H1 (cell line): Measurements from ENCODE around the gene ABCC10. TPM values are rescaled to one million over a fixed set of nuclear protein-coding genes. Genes with fewer than 3 reads are reported as not detected.

ENCODE experiments used
- CTCF ChIA-PET: fragments of 300-600 bp; sonication (Branson Sonifier 250); formaldehyde crosslinking; loops from one replicate; lab custom pipeline; 2021; ENCODE audit not compliant: partially characterized antibody; lab: Charles Lee
- POLR2A ChIA-PET: fragments of 300-600 bp; sonication (Branson Sonifier 250); formaldehyde crosslinking; loops from one replicate; lab custom pipeline; 2021; ENCODE audit warnings: inconsistent platforms; ENCODE audit not compliant: partially characterized antibody; lab: Charles Lee
- DNase-seq, 2 experiments: peaks; one replicate each; pipeline versions ENCODE4 v3.0.0 to v3.0.0-alpha.2; 2010 to 2022; ENCODE audit warnings: low spot score in 2 of 2, low read depth in 1 of 2, mixed read lengths in 1 of 2
- FAIRE-seq: peaks from 2 replicates; lab custom pipeline; 2011; peaks lifted over from hg19 to GRCh38; lab: Jason Lieb, UNC
- H2AFZ ChIP-seq: 2 replicates; pipeline ENCODE4 v1.8.1; 2012; ENCODE audit warnings: low read length, inconsistent platforms
- H2AK5ac ChIP-seq: 2 replicates; pipeline ENCODE4 v1.6.1; 2013; ENCODE audit warnings: low read depth, low read length
- H2BK120ac ChIP-seq: replicated peaks from 2 replicates; pipeline ENCODE3; 2013; ENCODE audit warnings: low read depth, low read length, inconsistent platforms
- H2BK12ac ChIP-seq: 2 replicates; pipeline ENCODE4 v1.6.1; 2013; ENCODE audit warnings: low read depth, low read length
- H2BK15ac ChIP-seq: 2 replicates; pipeline ENCODE4 v1.6.1; 2013; ENCODE audit warnings: low read length
- H2BK20ac ChIP-seq: 2 replicates; pipeline ENCODE4 v1.6.1; 2013; ENCODE audit warnings: low read length
- H2BK5ac ChIP-seq: 2 replicates; pipeline ENCODE4 v1.6.1; 2013; ENCODE audit warnings: low read depth, low read length
- H3K14ac ChIP-seq: 2 replicates; pipeline ENCODE4 v1.6.1; 2013; ENCODE audit warnings: inconsistent platforms; ENCODE audit not compliant: insufficient read length
- H3K18ac ChIP-seq: 2 replicates; pipeline ENCODE4 v1.6.1; 2013; ENCODE audit warnings: low read length; ENCODE audit errors: extremely low read depth
- H3K23ac ChIP-seq: 2 replicates; pipeline ENCODE4 v1.6.1; 2013; ENCODE audit warnings: inconsistent platforms; ENCODE audit not compliant: insufficient read length
- H3K23me2 ChIP-seq: 2 replicates; pipeline ENCODE4 v1.6.1; 2013; ENCODE audit warnings: low read depth, low read length
- H3K27ac ChIP-seq: 2 replicates; pipeline ENCODE4 v1.6.1; 2011; ENCODE audit warnings: low read depth, low read length, inconsistent platforms
- H3K27me3 ChIP-seq, 4 experiments: replicated peaks in 1 of 4; 1 replicate in 1 of 4; 2 replicates in 3 of 4; pipeline versions ENCODE4 v1.6.1 to v1.8.1; 2011 to 2013; ENCODE audit warnings: low read length in 3 of 4, mild to moderate bottlenecking in 3 of 4, inconsistent platforms in 2 of 4, mixed read lengths in 2 of 4, moderate library complexity in 1 of 4; ENCODE audit not compliant: control insufficient read depth in 3 of 4, insufficient read depth in 3 of 4; ENCODE audit errors: extremely low read depth in 1 of 4
- H3K36me3 ChIP-seq, 4 experiments: 2 replicates each; pipeline versions ENCODE4 v1.6.1 to v1.8.1; 2011 to 2013; ENCODE audit warnings: mild to moderate bottlenecking in 4 of 4, low read length in 3 of 4, moderate library complexity in 2 of 4, control low read depth in 1 of 4, inconsistent platforms in 1 of 4; ENCODE audit not compliant: insufficient read depth in 4 of 4, control insufficient read depth in 2 of 4
- H3K4ac ChIP-seq: replicated peaks from 2 replicates; pipeline ENCODE3; 2013; ENCODE audit warnings: low read length, low read depth, mixed read lengths, inconsistent platforms; ENCODE audit not compliant: insufficient read length
- H3K4me1 ChIP-seq, 4 experiments: replicated peaks in 1 of 4; 1 replicate in 1 of 4; 2 replicates in 3 of 4; pipeline versions ENCODE4 v1.6.1 to v1.8.1; 2011 to 2013; ENCODE audit warnings: low read length in 3 of 4, inconsistent platforms in 2 of 4, mixed read lengths in 1 of 4; ENCODE audit not compliant: insufficient read depth in 4 of 4, control insufficient read depth in 3 of 4
- H3K4me2 ChIP-seq, 2 experiments: 2 replicates each; pipeline versions ENCODE4 v1.6.1 to v1.8.1; 2011 to 2013; ENCODE audit warnings: low read depth in 2 of 2, low read length in 2 of 2, control low read depth in 1 of 2, inconsistent platforms in 1 of 2, mild to moderate bottlenecking in 1 of 2; ENCODE audit not compliant: insufficient read depth in 1 of 2
- H3K4me3 ChIP-seq, 4 experiments: fragments of 200-600, 300-600 bp in 1 of 4; sonication (generic), shearing (Covaris generic), sonication (Bioruptor Twin) in 1 of 4; 2 replicates each; pipeline versions ENCODE4 v1.5.1 to v1.8.1; 2011 to 2016; ENCODE audit warnings: low read length in 4 of 4, low read depth in 3 of 4, control low read depth in 2 of 4, inconsistent platforms in 2 of 4, mild to moderate bottlenecking in 2 of 4, mixed read lengths in 1 of 4, moderate library complexity in 1 of 4; ENCODE audit not compliant: insufficient read depth in 2 of 4; ENCODE audit errors: extremely low read depth in 1 of 4
- H3K56ac ChIP-seq: replicated peaks from 2 replicates; pipeline ENCODE3; 2013; ENCODE audit warnings: low read depth, mild to moderate bottlenecking, mixed read lengths, low read length, inconsistent platforms; ENCODE audit not compliant: insufficient read length
- H3K79me1 ChIP-seq: 2 replicates; pipeline ENCODE4 v1.6.1; 2013; ENCODE audit warnings: low read depth, low read length, control low read depth
- H3K79me2 ChIP-seq, 2 experiments: 2 replicates each; pipeline versions ENCODE4 v1.6.1 to v1.8.1; 2012 to 2013; ENCODE audit warnings: low read length in 2 of 2, mild to moderate bottlenecking in 2 of 2, inconsistent platforms in 1 of 2; ENCODE audit not compliant: insufficient read depth in 2 of 2, control insufficient read depth in 1 of 2
- H3K9ac ChIP-seq, 4 experiments: replicated peaks in 1 of 4; 1 replicate in 1 of 4; 2 replicates in 3 of 4; pipeline versions ENCODE4 v1.6.1 to v1.8.1; 2011 to 2013; ENCODE audit warnings: low read depth in 3 of 4, low read length in 3 of 4, control low read depth in 2 of 4, mild to moderate bottlenecking in 2 of 4, moderate library complexity in 2 of 4, inconsistent platforms in 1 of 4; ENCODE audit errors: extremely low read depth in 1 of 4
- H3K9me3 ChIP-seq, 2 experiments: 2 replicates each; pipeline versions ENCODE4 v1.6.1 to v1.8.1; 2012 to 2013; ENCODE audit warnings: mild to moderate bottlenecking in 2 of 2, moderate library complexity in 2 of 2, control low read depth in 1 of 2, inconsistent platforms in 1 of 2, low read depth in 1 of 2, low read length in 1 of 2, mixed read lengths in 1 of 2; ENCODE audit not compliant: insufficient read depth in 2 of 2
- H4K20me1 ChIP-seq, 2 experiments: replicated peaks in 1 of 2; 2 replicates each; pipeline versions ENCODE3 to v1.8.1; 2011 to 2013; ENCODE audit warnings: inconsistent platforms in 2 of 2, low read length in 2 of 2, mild to moderate bottlenecking in 1 of 2; ENCODE audit not compliant: insufficient read depth in 2 of 2, control insufficient read depth in 1 of 2
- H4K5ac ChIP-seq: 2 replicates; pipeline ENCODE4 v1.6.1; 2013; ENCODE audit warnings: low read length, low read depth, mixed read lengths, inconsistent platforms; ENCODE audit not compliant: insufficient read length
- H4K8ac ChIP-seq: 2 replicates; pipeline ENCODE4 v1.8.0; 2013; ENCODE audit warnings: mild to moderate bottlenecking, moderate library complexity, low read length, inconsistent platforms; ENCODE audit not compliant: insufficient read depth; ENCODE audit errors: extremely low read depth
- H4K91ac ChIP-seq: replicated peaks from 2 replicates; pipeline ENCODE3; 2013; ENCODE audit warnings: low read length, mixed read lengths, inconsistent platforms; ENCODE audit not compliant: insufficient read length
- CHD1 ChIP-seq: IDR thresholded peaks from 2 replicates; pipeline ENCODE4 v1.6.1; 2012; ENCODE audit warnings: low read depth, low read length, improper control_type of control experiment
- CHD2 ChIP-seq: IDR thresholded peaks from 2 replicates; pipeline ENCODE4 v1.6.1; 2012; ENCODE audit warnings: low read length, improper control_type of control experiment
- EGR1 ChIP-seq: IDR thresholded peaks from 2 replicates; pipeline ENCODE4 v1.6.1; 2011; ENCODE audit warnings: low read depth, low read length, borderline replicate concordance
- EP300 ChIP-seq, 2 experiments: IDR thresholded peaks; 1 replicate in 1 of 2; 2 replicates in 1 of 2; pipeline ENCODE4 v1.6.1; 2011 to 2012; ENCODE audit warnings: low read depth in 2 of 2, low read length in 2 of 2, mild to moderate bottlenecking in 2 of 2, borderline replicate concordance in 1 of 2, inconsistent platforms in 1 of 2, moderate library complexity in 1 of 2
- EZH2 ChIP-seq: fragments of 200-600 bp; sonication (generic); IDR thresholded peaks from 2 replicates; pipeline ENCODE4 v1.7.1; 2012; ENCODE audit warnings: low read depth, mild to moderate bottlenecking, moderate library complexity, low read length, inconsistent platforms; ENCODE audit not compliant: severe bottlenecking
- HDAC2 ChIP-seq, 2 experiments: fragments of 300-600 bp in 1 of 2; sonication (generic) in 1 of 2; IDR thresholded peaks; 2 replicates each; pipeline ENCODE4 v1.6.1; 2011 to 2012; ENCODE audit warnings: low read depth in 2 of 2, low read length in 2 of 2, mild to moderate bottlenecking in 2 of 2, moderate library complexity in 2 of 2, borderline replicate concordance in 1 of 2, inconsistent platforms in 1 of 2
- JUND ChIP-seq: IDR thresholded peaks from 2 replicates; pipeline ENCODE4 v1.6.1; 2011; ENCODE audit warnings: mild to moderate bottlenecking, improper control_type of control experiment, low read length
- NRF1 ChIP-seq: IDR thresholded peaks from 2 replicates; pipeline ENCODE4 v1.6.1; 2011; ENCODE audit warnings: mild to moderate bottlenecking, low read depth, low read length, improper control_type of control experiment
- PHF8 ChIP-seq: fragments of 200-600 bp; sonication (generic); conservative IDR thresholded peaks from 2 replicates; pipeline ENCODE4 v1.7.1; 2012; ENCODE audit warnings: low read depth, mild to moderate bottlenecking, inconsistent platforms, low read length, moderate library complexity
- POLR2A ChIP-seq, 2 experiments: IDR thresholded peaks; 1 replicate in 1 of 2; 2 replicates in 1 of 2; pipeline ENCODE4 v1.6.1; 2011; ENCODE audit warnings: low read depth in 2 of 2, low read length in 2 of 2, mild to moderate bottlenecking in 2 of 2; ENCODE audit errors: control extremely low read depth in 1 of 2
- POU5F1 ChIP-seq: IDR thresholded peaks from 2 replicates; pipeline ENCODE4 v1.6.1; 2011; ENCODE audit warnings: low read depth, mild to moderate bottlenecking, low read length, moderate library complexity
- RBBP5 ChIP-seq: IDR thresholded peaks from 2 replicates; pipeline ENCODE4 v1.7.1; 2012; ENCODE audit warnings: low read depth, mild to moderate bottlenecking, inconsistent platforms, low read length, moderate library complexity, borderline replicate concordance
- RFX5 ChIP-seq: IDR thresholded peaks from 2 replicates; pipeline ENCODE4 v1.6.1; 2011; ENCODE audit warnings: low read depth, low read length, improper control_type of control experiment, borderline replicate concordance
- TAF1 ChIP-seq: IDR thresholded peaks from 2 replicates; pipeline ENCODE4 v1.6.1; 2011; ENCODE audit warnings: mild to moderate bottlenecking, low read depth, low read length
- TAF7 ChIP-seq: optimal IDR thresholded peaks from 2 replicates; pipeline ENCODE3; 2011; ENCODE audit warnings: low read depth, mild to moderate bottlenecking, inconsistent platforms, low read length, moderate library complexity, borderline replicate concordance
- WGBS, 2 experiments: shearing (Covaris generic) in 1 of 2; methylation state at CpG; one replicate each; pipeline versions ENCODE4 v1.1.6 to v1.1.7; 2013 to 2015; ENCODE audit warnings: low lambda C conversion rate in 2 of 2, mixed read lengths in 2 of 2, inconsistent platforms in 1 of 2, low coverage in 1 of 2, missing lambda C conversion rate in 1 of 2; ENCODE audit not compliant: insufficient replicate concordance in 2 of 2, insufficient coverage in 1 of 2, insufficient read length in 1 of 2; ENCODE audit errors: extremely low coverage in 1 of 2, missing lambda C conversion rate in 1 of 2; 5-methylcytosine and 5-hydroxymethylcytosine counted together
- polyA plus RNA-seq, 7 experiments: library from polyadenylated mRNA; depleted of rRNA in 3 of 7; stranded (reverse) in 5 of 7; unstranded in 2 of 7; fragments of >200 nt in 5 of 7; fragments of 200-250 nt in 2 of 7; gene quantifications; 1 replicate in 5 of 7; 2 replicates in 1 of 7; 4 replicates in 1 of 7; pipeline versions ENCODE4 v1.2.1 to v1.2.3, GENCODE V29; 2011 to 2013; ENCODE audit warnings: missing spikeins in 2 of 7, mixed read lengths in 2 of 7
- total RNA-seq: library from RNA; stranded (reverse); fragmentation: NEBNext Ultra II Directional; extraction: Animal tissue kit (Norgen Biotek cat#: 25700); gene quantifications from 2 replicates; pipeline ENCODE4 v1.2.1, GENCODE V29; 2021

The ABCC10 gene
- total and polyA plus RNA-seq, 2 of the 8 experiments (the other 6 are each of a cell fraction or from before 2014, with no cell fraction given), result 15.5 to 24.6 TPM

DNA sequence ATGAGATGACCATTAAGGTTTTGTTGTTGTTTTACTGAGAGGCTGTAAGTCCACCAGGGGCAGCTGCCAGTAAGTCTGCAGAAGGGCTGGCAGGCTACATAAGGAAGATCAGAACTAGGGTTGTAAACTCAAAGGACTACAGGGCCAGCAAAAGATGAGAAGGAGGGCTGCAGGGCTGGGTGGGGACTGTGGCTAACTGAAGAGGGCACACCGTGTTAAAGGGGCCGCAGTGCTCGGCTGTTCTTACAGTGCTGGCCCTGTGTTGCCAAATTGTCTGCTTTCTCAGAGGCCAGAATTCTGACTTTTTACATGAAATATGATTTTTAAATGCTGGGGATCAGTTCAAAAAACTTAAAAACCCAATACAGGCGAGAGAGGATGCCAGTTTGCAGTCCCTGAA, 32.4 kb upstream of the ABCC10 start:
- H3K9ac ChIP-seq, result no peak overlapping the region
- H2BK5ac ChIP-seq, result no peak overlapping the region
- H3K56ac ChIP-seq, result no peak overlapping the region
- H3K27me3 ChIP-seq, result no peaks in the 10 kb centered on the region; a peak in 2 of 7 replicates
- H4K20me1 ChIP-seq, result no peaks in the 10 kb centered on the region
- H3K4me1 ChIP-seq, result no peaks in the 10 kb centered on the region; a peak in 2 of 7 replicates
- no peak overlapping the region for H4K5ac ChIP-seq
- no peaks in the 10 kb centered on the region for H3K23me2 ChIP-seq
- no peak overlapping the region for H3K4ac ChIP-seq
- ChIA-PET POLR2A (interaction anchor here (0.6 to 1.1 kb wide), 2 partner anchors 9 to 357 kb away, joined by 3 read pairs; no protein-coding TSS in a partner anchor), CTCF (no interaction called here)
- no peak overlapping the region for H2BK20ac ChIP-seq
- H2BK15ac ChIP-seq, result no peak overlapping the region
- H2BK12ac ChIP-seq, result no peak overlapping the region
- H2BK120ac ChIP-seq, result no peak overlapping the region
- H3K4me3 ChIP-seq, result no peak overlapping the region
- H3K4me2 ChIP-seq, result no peak overlapping the region
- DNase-seq (no peak), FAIRE-seq (no peak)
- H3K36me3 ChIP-seq, result no peaks in the 10 kb centered on the region
- H4K91ac ChIP-seq, result no peak overlapping the region
- H3K27ac ChIP-seq, result no peak overlapping the region
- WGBS, 2 experiments, result 97% methylated on average over 4 of the region's 4 CpGs; no CpG with 5 or more reads in 1 of the 2 experiments
- no peak overlapping the region for H3K18ac ChIP-seq
- no peak overlapping the region for H3K23ac ChIP-seq
- no peak overlapping the region for H4K8ac ChIP-seq
- H3K14ac ChIP-seq, result no peak overlapping the region
- no peaks in the 10 kb centered on the region for H3K9me3 ChIP-seq
- no peak overlapping the region for H2AFZ ChIP-seq
- no peaks in the 10 kb centered on the region for H3K79me2 ChIP-seq
- H2AK5ac ChIP-seq, result no peak overlapping the region
- H3K79me1 ChIP-seq, result no peaks in the 10 kb centered on the region
- TF ChIP-seq NRF1 (no peak), CHD2 (no peak), TAF7 (no peak), RBBP5 (no peak), PHF8 (no peak), POU5F1 (no peak), TAF1 (no peak), EGR1 (no peak), RFX5 (no peak), HDAC2 (IDR thresholded peaks at IDR 0.05; ENCODE audit: borderline replicate concordance in 1 of 2, low read depth in 2 of 2, low read length in 2 of 2) (no peak), CHD1 (no peak), EP300 (IDR thresholded peaks at IDR 0.05; ENCODE audit: borderline replicate concordance in 1 of 2, low read depth in 2 of 2, low read length in 2 of 2) (no peak), EZH2 (no peak), POLR2A (IDR thresholded peaks at IDR 0.05; ENCODE audit: control extremely low read depth in 1 of 2, low read depth in 2 of 2, low read length in 2 of 2) (no peak), JUND (no peak)
